Measurements from ENCODE around the gene UBE2L3. TPM values are rescaled to one million over a fixed set of nuclear protein-coding genes. Genes with fewer than 3 reads are reported as not detected.

The UBE2L3 gene
- total and polyA plus RNA-seq, 2 of the 8 experiments (the other 6 are each of a cell fraction or from before 2014, with no cell fraction given) = 63.5 to 90.0 TPM

- TF ChIP-seq, protein P1, sequence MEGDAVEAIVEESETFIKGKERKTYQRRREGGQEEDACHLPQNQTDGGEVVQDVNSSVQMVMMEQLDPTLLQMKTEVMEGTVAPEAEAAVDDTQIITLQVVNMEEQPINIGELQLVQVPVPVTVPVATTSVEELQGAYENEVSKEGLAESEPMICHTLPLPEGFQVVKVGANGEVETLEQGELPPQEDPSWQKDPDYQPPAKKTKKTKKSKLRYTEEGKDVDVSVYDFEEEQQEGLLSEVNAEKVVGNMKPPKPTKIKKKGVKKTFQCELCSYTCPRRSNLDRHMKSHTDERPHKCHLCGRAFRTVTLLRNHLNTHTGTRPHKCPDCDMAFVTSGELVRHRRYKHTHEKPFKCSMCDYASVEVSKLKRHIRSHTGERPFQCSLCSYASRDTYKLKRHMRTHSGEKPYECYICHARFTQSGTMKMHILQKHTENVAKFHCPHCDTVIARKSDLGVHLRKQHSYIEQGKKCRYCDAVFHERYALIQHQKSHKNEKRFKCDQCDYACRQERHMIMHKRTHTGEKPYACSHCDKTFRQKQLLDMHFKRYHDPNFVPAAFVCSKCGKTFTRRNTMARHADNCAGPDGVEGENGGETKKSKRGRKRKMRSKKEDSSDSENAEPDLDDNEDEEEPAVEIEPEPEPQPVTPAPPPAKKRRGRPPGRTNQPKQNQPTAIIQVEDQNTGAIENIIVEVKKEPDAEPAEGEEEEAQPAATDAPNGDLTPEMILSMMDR (IDR thresholded peaks at IDR 0.05; ENCODE audit: control extremely low read depth in 1 of 3, insufficient read depth in 1 of 3, low read depth in 1 of 3, low read length in 3 of 3) = peak; percentile 60 to 63 (median 62)
- no peak for TF ChIP-seq EGR1 (IDR thresholded peaks at IDR 0.05; ENCODE audit: borderline replicate concordance, low read depth, low read length)
- TF ChIP-seq SUZ12 (IDR thresholded peaks at IDR 0.05; ENCODE audit: low read length) = peak; percentile 11; the same call in 1 of the 2 replicates
- TF ChIP-seq SIN3A (conservative IDR thresholded peaks at IDR 0.05 in 1 of 2, IDR thresholded peaks at IDR 0.05 in 1 of 2; ENCODE audit: low read depth in 1 of 2, low read length in 2 of 2) = 0 out of 4 replicates have a peak, but pooled peaks of 1 of the 2 experiments have one; percentile 24
- peak; percentile 50 for TF ChIP-seq MAX (IDR thresholded peaks at IDR 0.05)
- no peak for TF ChIP-seq CBX5 (IDR thresholded peaks at IDR 0.05; ENCODE audit: low read depth, low read length)
- TF ChIP-seq SIRT6 (IDR thresholded peaks at IDR 0.05; ENCODE audit: low read length) = no peak
Observed at GRCh38 chr22:21642584-21643448, 75.3 kb downstream of the UBE2L3 start (continued).
